Measurements from ENCODE around the gene FILIP1L.

Gene FILIP1L

GRCh38 chr3:99867594-99868310, 246.5 kb downstream of the FILIP1L start:
- no peak for DNase-seq (ENCODE audit: low spot score)

DNA sequence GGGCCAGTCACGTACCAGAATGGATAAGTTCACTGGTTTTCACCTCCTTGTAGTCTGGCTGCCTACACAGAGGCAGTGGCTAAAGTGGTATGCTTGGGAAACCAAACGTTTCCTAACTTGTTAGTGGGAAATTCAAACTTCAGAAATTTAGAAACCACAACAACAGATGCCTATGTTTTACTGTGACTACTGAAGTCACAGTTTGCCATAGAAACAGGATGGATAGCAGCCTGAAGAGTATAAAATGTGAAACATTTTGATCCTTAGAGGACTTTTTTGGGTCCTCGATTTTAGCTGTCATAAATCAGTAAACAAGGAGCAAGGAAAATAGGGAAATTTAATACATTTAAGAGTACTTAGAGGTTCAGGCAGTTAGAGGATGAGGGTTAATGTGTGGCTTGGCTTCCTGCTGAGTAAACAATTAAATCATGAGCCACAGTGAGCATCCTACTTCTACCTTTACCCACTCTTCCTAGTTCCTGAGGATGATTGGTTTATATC, 248.0 kb downstream of the FILIP1L start:
- DNase-seq (ENCODE audit: low spot score), result no peak

- no peak for DNase-seq (ENCODE audit: low spot score)
Measured at GRCh38 chr3:99865321-99865720, 249.0 kb downstream of the FILIP1L start.

GRCh38 chr3:99864289-99864688, 250.0 kb downstream of the FILIP1L start:
- DNase-seq (ENCODE audit: low spot score), result no peak

DNA sequence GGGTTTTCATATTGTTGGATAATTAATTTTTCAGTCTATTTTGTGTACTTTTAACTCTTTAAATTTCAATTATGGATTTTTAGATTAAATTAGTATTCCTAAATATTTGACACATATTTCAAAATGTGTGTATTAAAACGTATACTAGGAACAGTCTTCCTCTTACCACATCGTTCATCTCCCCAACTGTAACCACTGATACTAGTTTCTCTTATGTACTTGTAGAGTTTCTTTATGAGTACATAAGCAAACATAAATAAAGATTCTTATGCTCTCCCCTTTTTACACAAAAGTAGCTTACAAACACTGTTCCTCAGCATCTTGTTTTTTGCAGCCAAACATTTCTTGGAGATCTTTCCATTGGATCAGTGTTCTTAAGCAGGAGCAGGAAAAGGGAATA, 250.7 kb downstream of the FILIP1L start:
- no peak for DNase-seq (ENCODE audit: low spot score)

DNA sequence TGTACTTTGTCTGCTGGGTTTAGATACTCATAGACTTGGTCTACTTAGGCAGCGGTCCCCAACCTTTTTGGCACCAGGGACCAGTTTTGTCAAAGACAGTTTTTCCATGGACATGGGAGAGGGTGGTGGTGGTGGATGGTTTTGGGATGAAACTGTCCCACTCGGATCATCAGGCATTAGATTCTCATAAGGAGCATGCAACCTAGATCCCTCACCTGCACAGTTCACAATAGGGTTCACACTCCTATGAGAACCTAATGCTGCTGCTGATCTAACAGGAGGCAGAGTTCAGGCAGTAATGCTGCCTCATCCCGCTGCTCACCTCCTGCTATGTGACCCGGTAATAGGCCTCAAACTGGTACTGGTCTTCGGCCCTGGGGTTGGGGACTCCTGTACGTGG, 251.3 kb downstream of the FILIP1L start:
- no peak for DNase-seq (ENCODE audit: low spot score)

GRCh38 chr3:99862208-99862607, 252.1 kb downstream of the FILIP1L start:
- no peak for DNase-seq (ENCODE audit: low spot score)

DNA sequence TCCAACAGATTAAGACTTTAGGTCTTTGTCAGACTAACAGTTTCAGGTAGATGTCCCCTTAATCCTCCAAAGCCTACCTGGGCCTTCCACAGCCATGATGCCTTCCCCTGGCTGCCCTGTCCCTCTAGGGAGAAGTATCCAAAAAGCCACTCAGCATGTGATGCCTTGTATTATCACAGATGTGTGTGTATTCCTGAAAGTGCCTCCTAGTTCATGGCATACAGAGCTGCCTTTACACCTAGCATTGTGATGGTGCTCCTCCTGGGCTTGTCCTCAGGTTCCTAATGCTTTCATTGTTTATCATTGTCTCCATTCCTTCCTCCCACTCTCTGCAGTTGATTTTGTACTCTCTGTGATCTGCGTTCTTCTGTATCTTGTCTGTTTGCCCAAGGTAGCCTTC, 253.1 kb downstream of the FILIP1L start:
- no peak for DNase-seq (ENCODE audit: low spot score)

DNA sequence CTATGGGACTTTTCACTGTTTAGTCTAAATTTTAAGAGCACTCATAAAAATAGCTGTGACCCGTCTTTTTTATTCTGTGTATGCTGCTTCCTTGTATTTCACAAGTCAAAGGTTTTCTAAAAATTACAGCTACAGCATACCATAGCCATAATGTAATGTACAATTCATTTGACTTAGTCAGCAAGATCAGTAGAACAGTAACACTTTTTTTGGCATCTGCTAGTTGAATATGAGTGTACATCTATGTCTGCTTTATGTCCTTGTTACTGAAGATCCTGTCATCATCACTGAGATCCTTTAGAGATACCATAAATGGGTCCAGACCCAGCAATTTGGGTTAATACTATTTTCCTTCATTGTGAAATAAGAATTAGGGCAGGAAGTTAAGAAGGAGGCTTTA, 254.5 kb downstream of the FILIP1L start:
- DNase-seq (ENCODE audit: low spot score), result no peak

GRCh38 chr3:99858469-99858868, 255.8 kb downstream of the FILIP1L start:
- DNase-seq (ENCODE audit: low spot score), result no peak

- no peak for DNase-seq (ENCODE audit: low spot score)
Measured at GRCh38 chr3:99857278-99857677, 257.0 kb downstream of the FILIP1L start.

DNA sequence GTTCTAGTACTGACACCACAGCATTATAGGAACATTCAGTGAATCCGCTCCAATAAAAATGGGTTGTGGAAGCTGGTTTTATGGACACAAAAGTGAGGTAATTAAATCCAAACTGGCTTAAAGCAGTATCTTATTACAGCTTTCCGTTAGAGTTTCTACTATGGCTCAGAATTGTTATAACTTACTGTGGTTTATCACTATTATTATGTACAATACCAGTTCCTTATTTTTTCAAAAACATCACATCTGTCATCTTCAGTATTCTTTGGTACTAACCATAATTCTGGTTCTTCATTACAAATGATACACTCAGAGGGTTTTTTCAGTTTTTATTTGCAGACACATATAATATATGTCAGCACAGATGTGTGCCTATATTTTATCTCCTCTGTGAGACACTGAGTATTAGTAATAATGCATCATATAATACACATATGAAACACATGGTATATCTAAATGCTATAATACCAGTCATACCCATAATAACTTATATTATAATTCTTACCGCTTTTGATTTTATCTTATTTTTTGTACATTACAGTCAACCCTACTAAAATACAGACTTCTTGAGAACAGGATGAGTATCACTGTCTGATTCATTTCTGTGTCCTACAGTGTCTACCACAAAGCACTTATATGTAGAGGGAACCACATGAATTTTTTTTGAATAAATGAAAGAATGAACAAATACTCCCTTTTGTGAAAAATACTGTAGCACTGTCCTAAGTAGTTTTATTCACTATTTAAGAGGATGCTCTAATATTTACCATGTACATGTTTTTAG, 257.7 kb downstream of the FILIP1L start:
- DNase-seq (ENCODE audit: low spot score), result no peak

GRCh38 chr3:99855900-99856299, 258.4 kb downstream of the FILIP1L start:
- DNase-seq (ENCODE audit: low spot score), result no peak

DNA sequence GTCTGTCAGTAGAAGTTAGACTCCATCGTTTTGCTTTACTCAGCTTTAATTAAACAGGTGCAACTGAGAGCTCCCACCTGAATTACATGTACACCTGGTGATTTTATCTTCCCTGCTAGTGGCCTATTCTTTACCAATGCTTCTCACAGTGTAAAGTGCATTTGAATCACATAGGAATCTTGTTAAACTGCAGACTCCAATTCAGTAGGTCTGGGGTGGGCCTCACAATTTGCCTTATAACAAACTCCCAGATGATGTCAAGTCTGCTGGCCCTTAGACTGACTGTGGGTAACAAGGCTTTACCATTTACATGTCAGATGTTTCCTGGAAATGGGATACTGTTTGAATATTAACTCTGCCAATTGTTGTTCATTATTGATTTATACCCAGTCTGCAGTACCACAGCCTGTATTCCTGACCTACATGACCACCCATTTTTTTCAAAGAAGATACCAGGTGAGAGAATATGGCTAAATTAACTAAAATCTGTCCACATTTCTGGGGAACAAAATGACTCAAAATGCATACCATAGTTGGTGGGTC, 259.5 kb downstream of the FILIP1L start:
- DNase-seq (ENCODE audit: low spot score), result no peak

DNA sequence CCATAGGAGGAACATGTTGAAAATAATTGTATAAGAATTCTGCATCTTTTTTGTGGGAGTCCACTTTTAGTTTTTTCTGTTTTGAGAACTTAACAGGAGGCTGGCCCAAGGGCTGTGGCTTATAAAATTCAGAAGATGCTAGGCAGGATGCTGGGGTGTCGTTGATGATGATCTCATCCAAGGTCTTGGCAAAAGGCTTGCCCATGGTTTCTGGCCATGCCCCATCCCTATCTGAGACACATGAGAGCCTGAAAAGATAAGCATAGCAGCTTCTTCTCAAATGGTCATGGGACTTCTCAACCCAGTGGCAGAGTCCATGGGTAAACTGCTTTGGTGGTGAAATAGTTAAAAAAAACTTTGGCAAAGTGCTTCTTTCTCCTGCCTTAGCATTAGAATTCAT, 261.4 kb downstream of the FILIP1L start:
- no peak for DNase-seq (ENCODE audit: low spot score)

DNA sequence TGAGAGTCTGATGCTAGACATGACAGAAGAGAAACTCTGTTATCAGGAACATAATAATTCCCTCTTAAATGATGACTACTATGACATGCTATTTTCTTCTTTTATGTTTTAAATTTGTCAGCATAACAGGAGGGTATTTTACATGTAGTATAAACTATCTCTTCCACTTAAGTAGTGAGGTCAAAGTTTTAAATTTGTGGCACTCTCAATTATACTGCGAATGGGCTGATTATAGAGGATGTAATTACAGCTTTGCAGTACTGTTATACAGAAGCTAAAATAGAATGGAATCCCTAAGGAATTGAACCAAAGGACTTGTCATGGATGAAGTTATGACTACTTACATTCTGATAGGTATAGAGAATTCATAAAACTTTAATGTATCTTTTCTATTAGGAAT, 262.3 kb downstream of the FILIP1L start:
- DNase-seq (ENCODE audit: low spot score), result no peak

DNA sequence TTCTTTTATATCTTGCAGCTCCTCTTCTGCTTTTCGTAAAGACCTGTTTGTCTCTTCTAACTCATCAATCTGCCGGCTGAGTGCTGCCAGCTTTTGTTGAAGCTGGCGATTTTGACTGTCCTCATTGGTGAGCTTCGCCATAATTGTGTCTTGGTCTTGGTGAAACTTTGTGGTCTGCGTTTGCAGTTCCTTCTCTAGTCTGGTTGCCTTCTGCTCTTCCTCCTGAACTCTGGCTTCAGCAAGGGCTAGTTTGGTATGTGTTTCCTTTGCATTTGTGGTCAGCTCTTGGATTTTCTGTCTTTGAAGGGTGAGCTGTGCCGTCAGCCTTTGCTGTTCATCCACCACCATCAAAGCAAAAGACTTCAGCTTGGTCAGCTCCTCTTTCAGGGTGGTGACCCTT, 263.7 kb downstream of the FILIP1L start:
- DNase-seq (ENCODE audit: low spot score), result no peak

DNA sequence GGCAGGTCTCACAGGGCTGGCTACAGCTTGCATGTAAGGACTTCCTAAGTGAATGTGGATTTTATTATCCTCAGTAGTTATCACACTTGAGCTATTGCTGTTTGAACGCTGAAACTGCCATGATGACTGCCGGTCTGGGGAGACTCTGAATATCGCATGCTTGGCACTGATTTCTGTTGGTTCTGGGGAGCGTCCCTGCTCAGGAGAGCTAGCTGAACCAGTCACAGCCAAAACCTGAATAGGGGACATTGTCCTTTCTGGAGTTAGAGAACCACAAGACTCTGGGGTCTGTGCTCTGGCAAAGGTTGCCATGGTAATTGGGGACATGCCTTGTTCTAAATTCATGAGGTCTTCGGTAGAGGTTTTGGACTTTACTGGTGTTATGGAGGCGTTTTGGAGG, 265.9 kb downstream of the FILIP1L start:
- DNase-seq (ENCODE audit: low spot score), result no peak

DNA sequence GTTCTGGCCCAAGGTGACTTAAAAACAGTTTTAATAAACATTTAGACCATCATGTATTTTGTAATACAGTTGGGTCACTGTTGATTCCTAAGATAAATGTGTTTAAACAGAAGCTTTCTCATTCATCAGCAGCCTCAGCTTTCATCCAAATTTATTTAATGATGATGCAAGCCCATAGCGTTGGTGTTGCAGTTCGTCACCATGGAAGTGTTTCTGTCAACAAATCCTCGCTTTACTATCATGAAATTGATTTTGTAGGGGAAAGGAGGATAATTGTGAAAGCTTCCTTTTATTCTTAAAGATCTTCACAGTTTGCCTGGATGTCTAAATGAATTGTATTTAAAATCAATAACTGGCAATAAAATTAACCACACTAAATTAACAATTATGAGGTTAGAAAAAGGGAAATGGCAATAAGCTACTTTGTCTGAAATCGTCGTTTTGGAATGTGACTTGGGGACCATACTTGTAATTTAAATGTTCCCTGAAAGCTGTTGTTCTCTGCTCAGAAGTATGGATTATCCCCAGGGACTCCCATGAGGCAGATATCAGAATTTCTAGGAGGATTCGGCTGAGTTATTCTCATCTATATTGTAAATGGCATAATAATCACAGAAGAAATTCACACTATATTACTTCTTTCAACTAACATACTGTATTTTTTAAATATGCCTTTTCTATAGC, 267.7 kb downstream of the FILIP1L start:
- DNase-seq (ENCODE audit: low spot score), result no peak

GRCh38 chr3:99845999-99846398, 268.3 kb downstream of the FILIP1L start:
- no peak for DNase-seq (ENCODE audit: low spot score)

DNA sequence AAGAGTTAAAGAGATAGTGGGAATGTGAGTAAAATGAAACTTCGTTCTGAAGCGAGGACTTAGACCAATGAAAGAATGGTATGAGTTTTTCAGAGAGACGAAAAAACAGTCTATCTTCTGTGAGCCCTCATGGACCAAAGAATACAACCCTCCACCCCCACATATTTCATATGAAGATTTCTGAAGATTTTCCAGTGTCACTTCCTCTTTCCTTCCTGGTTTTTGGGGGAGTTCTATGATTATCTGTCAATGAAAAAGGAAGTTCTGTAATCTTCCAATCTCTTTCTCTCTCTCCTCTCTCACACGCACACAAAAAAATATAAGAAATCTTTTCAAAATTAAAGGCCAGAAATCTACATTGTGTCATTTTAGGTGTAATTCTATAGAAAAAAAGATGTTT, 269.0 kb downstream of the FILIP1L start:
- no peak for DNase-seq (ENCODE audit: low spot score)

- DNase-seq (ENCODE audit: low spot score), result no peak
Measured at GRCh38 chr3:99843590-99844258, 270.6 kb downstream of the FILIP1L start.
